WTC11 (cell line): ENCODE data around the gene FNDC3B.

ENCODE experiments used
- ATF1 ChIP-seq: sonication (generic); formaldehyde crosslinking; IDR thresholded peaks from 2 replicates; pipeline ENCODE4 v1.8.1; 2023; ENCODE audit warnings: mild to moderate bottlenecking, moderate library complexity, missing genetic modification reagents
- TF ChIP-seq, protein P1 (sequence below): fragments of 200-600 bp; IDR thresholded peaks from 2 replicates; pipeline ENCODE4 v1.8.0; 2022; ENCODE audit warnings: antibody characterized with exemption
- TF ChIP-seq, protein P2 (sequence below): sonication (generic); formaldehyde crosslinking; conservative IDR thresholded peaks from 2 replicates; pipeline ENCODE4 v1.8.1; 2023; ENCODE audit warnings: mild to moderate bottlenecking, low read depth, missing genetic modification reagents, moderate library complexity

DNA sequence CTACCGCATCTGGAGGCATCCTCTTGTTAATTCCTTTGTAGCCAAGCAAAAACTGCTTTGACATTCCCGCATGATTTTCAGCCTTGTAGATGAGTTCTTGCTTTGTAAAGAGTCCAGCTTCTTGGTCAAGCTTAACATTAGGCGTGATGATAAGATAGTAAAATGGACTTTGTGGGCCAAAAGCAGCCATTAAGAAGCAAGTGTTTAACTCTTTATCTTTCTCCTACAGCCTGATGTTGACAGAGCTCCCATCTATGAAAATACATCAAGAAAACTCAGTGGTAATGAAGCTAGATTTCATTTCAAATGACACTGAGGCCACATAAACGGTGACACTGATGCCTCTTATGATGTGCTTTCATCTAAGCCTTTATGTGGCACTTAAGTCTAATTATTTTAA, 33.2 kb downstream of the FNDC3B start:
- TF ChIP-seq, protein P1, sequence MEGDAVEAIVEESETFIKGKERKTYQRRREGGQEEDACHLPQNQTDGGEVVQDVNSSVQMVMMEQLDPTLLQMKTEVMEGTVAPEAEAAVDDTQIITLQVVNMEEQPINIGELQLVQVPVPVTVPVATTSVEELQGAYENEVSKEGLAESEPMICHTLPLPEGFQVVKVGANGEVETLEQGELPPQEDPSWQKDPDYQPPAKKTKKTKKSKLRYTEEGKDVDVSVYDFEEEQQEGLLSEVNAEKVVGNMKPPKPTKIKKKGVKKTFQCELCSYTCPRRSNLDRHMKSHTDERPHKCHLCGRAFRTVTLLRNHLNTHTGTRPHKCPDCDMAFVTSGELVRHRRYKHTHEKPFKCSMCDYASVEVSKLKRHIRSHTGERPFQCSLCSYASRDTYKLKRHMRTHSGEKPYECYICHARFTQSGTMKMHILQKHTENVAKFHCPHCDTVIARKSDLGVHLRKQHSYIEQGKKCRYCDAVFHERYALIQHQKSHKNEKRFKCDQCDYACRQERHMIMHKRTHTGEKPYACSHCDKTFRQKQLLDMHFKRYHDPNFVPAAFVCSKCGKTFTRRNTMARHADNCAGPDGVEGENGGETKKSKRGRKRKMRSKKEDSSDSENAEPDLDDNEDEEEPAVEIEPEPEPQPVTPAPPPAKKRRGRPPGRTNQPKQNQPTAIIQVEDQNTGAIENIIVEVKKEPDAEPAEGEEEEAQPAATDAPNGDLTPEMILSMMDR, result no peak
- TF ChIP-seq, protein P2, sequence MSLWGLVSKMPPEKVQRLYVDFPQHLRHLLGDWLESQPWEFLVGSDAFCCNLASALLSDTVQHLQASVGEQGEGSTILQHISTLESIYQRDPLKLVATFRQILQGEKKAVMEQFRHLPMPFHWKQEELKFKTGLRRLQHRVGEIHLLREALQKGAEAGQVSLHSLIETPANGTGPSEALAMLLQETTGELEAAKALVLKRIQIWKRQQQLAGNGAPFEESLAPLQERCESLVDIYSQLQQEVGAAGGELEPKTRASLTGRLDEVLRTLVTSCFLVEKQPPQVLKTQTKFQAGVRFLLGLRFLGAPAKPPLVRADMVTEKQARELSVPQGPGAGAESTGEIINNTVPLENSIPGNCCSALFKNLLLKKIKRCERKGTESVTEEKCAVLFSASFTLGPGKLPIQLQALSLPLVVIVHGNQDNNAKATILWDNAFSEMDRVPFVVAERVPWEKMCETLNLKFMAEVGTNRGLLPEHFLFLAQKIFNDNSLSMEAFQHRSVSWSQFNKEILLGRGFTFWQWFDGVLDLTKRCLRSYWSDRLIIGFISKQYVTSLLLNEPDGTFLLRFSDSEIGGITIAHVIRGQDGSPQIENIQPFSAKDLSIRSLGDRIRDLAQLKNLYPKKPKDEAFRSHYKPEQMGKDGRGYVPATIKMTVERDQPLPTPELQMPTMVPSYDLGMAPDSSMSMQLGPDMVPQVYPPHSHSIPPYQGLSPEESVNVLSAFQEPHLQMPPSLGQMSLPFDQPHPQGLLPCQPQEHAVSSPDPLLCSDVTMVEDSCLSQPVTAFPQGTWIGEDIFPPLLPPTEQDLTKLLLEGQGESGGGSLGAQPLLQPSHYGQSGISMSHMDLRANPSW (CRISPR knock-in tag), result no peak
- TF ChIP-seq ATF1 (CRISPR knock-in tag), result no peak
